Neural cell (in vitro differentiated cells): ENCODE results near the gene TUBA4B.
A peak's percentile ranks its signal among the peaks of the same experiment; 100 is the strongest.

Experiments used
- EP300 ChIP-seq: fragments of 450-650 bp; conservative IDR thresholded peaks from 2 replicates; pipeline ENCODE4 v1.6.1; 2014; ENCODE audit warnings: antibody characterized with exemption, mild to moderate bottlenecking, moderate library complexity; ENCODE audit not compliant: poor library complexity, severe bottlenecking
- EZH2 ChIP-seq: fragments of 200-600, 300-800 bp; shearing (Covaris generic), sonication (generic); IDR thresholded peaks from 2 replicates; pipeline ENCODE4 v1.6.1; 2014; ENCODE audit warnings: antibody characterized with exemption, low read length, borderline replicate concordance, mild to moderate bottlenecking; ENCODE audit not compliant: insufficient read depth, poor library complexity, severe bottlenecking
- MXI1 ChIP-seq: fragments of 450-650 bp; conservative IDR thresholded peaks from 2 replicates; pipeline ENCODE4 v1.6.1; 2014; ENCODE audit warnings: antibody characterized with exemption, mild to moderate bottlenecking; ENCODE audit not compliant: poor library complexity, severe bottlenecking
- POLR2AphosphoS5 ChIP-seq: IDR thresholded peaks from 2 replicates; pipeline ENCODE4 v1.6.1; 2012
- SMC3 ChIP-seq: fragments of 450-650 bp; conservative IDR thresholded peaks from 2 replicates; pipeline ENCODE4 v1.6.1; 2014; ENCODE audit warnings: antibody characterized with exemption, mild to moderate bottlenecking, moderate library complexity; ENCODE audit not compliant: poor library complexity
- TF ChIP-seq, protein P1 (sequence below): fragments of 450-650 bp; IDR thresholded peaks from 2 replicates; pipeline ENCODE4 v1.5.1; 2014; ENCODE audit warnings: antibody characterized with exemption, mild to moderate bottlenecking, moderate library complexity; ENCODE audit not compliant: poor library complexity, severe bottlenecking
- TF ChIP-seq, protein P2 (sequence below): IDR thresholded peaks from 2 replicates; pipeline ENCODE4 v1.6.1; 2012; ENCODE audit warnings: borderline replicate concordance

DNA sequence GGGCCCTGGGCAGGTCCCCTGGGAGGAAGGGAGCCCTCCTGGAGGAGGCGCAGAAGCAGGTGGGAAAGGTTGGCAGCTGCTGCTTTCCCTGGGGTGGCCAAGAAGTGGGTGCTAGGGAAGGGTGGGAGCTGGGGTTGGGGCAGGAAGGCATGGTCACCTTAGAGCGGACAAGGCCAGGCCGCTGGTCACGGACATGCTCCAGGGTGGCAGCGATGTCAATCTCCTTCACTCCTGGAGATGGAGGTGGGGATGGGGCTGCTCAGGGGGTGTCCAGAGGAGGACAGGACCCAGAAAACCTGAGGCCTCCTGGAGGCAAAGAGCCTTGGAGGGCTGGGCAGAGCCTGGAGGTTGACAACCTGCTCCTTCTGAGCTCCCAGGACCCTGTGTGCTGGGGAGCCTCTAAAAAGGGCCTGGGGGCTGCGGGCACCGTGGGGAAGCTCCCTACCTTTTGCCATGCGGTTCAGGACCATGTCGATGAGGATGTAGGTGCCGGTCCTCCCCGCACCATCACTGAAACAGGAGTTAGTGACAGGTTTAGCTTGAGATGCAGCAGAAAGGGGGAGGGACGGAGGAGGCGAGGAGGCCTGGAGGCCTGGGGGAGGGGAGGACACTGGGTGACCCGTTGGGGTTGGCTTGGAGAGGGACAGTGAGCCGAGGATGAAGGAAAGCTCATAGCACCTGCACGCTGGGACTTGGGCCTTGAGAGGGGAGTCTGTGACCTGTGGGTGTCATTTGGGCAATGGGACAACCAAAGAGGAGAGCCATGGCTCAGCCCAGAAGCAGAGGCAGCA is 37.5 kb downstream of the TUBA4B start:
- TF ChIP-seq EZH2 (no peak), SMC3 (no peak), MXI1 (no peak), POLR2AphosphoS5 (peak; percentile 6), EP300 (no peak)
- TF ChIP-seq, protein P1, sequence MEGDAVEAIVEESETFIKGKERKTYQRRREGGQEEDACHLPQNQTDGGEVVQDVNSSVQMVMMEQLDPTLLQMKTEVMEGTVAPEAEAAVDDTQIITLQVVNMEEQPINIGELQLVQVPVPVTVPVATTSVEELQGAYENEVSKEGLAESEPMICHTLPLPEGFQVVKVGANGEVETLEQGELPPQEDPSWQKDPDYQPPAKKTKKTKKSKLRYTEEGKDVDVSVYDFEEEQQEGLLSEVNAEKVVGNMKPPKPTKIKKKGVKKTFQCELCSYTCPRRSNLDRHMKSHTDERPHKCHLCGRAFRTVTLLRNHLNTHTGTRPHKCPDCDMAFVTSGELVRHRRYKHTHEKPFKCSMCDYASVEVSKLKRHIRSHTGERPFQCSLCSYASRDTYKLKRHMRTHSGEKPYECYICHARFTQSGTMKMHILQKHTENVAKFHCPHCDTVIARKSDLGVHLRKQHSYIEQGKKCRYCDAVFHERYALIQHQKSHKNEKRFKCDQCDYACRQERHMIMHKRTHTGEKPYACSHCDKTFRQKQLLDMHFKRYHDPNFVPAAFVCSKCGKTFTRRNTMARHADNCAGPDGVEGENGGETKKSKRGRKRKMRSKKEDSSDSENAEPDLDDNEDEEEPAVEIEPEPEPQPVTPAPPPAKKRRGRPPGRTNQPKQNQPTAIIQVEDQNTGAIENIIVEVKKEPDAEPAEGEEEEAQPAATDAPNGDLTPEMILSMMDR, result no peak
- TF ChIP-seq, protein P2, sequence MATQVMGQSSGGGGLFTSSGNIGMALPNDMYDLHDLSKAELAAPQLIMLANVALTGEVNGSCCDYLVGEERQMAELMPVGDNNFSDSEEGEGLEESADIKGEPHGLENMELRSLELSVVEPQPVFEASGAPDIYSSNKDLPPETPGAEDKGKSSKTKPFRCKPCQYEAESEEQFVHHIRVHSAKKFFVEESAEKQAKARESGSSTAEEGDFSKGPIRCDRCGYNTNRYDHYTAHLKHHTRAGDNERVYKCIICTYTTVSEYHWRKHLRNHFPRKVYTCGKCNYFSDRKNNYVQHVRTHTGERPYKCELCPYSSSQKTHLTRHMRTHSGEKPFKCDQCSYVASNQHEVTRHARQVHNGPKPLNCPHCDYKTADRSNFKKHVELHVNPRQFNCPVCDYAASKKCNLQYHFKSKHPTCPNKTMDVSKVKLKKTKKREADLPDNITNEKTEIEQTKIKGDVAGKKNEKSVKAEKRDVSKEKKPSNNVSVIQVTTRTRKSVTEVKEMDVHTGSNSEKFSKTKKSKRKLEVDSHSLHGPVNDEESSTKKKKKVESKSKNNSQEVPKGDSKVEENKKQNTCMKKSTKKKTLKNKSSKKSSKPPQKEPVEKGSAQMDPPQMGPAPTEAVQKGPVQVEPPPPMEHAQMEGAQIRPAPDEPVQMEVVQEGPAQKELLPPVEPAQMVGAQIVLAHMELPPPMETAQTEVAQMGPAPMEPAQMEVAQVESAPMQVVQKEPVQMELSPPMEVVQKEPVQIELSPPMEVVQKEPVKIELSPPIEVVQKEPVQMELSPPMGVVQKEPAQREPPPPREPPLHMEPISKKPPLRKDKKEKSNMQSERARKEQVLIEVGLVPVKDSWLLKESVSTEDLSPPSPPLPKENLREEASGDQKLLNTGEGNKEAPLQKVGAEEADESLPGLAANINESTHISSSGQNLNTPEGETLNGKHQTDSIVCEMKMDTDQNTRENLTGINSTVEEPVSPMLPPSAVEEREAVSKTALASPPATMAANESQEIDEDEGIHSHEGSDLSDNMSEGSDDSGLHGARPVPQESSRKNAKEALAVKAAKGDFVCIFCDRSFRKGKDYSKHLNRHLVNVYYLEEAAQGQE, result no peak
